HepG2 (cell line): ENCODE measurements around the gene SSTR5. TPM values are rescaled to one million over a fixed set of nuclear protein-coding genes. Genes with fewer than 3 reads are reported as not detected.

Experiments
- ATAC-seq: fragments of 200-7000 bp; cut with Tn5 transposase; 3 replicates; pipeline ENCODE4 v1.9.1; 2020; ENCODE audit warnings: mild to moderate bottlenecking, moderate library complexity
- Bru-seq: library from RNA; stranded (reverse); fragments of 400-500 nt; gene quantifications from one replicate; lab custom pipeline; 2021; lab: Mats Ljungman, UMichigan
- BruChase-seq, 2 experiments: library from RNA; stranded (reverse); fragments of 400-500 nt; gene quantifications; one replicate each; lab custom pipeline; 2021; lab: Mats Ljungman, UMichigan
- BruUV-seq: library from RNA; stranded (reverse); fragments of 400-500 nt; replicated peaks from 2 replicates; lab custom pipeline; 2021; lab: Mats Ljungman, UMichigan
- CTCF ChIA-PET: fragments of 300-600 bp; formaldehyde crosslinking; extraction: SDS; loops from one replicate; lab custom pipeline; 2021; ENCODE audit warnings: low total read pairs, inconsistent platforms, low intra/inter-chr PET ratio; lab: Yijun Ruan, JAX
- POLR2A ChIA-PET: fragments of 350-600 bp; sonication (Branson Sonifier 250); formaldehyde crosslinking; loops from one replicate; lab custom pipeline; 2020; ENCODE audit warnings: antibody characterized with exemption, inconsistent platforms; lab: Yijun Ruan, JAX
- DNase-seq: peaks from one replicate; pipeline ENCODE4 v3.0.0-alpha.2; 2015; ENCODE audit warnings: low spot score
- FAIRE-seq: peaks from 3 replicates; lab custom pipeline; 2011; peaks lifted over from hg19 to GRCh38; lab: Jason Lieb, UNC
- H2AFZ ChIP-seq: one replicate; pipeline ENCODE4 v1.6.1; 2011; ENCODE audit warnings: low read length, inconsistent platforms
- H3K27ac ChIP-seq: fragments of 300-600 bp; 3 replicates; pipeline ENCODE4 v1.8.0; 2011; ENCODE audit warnings: mixed run types, mild to moderate bottlenecking, mixed read lengths, low read length, inconsistent platforms; ENCODE audit not compliant: insufficient read depth; ENCODE audit errors: extremely low read length
- H3K27me3 ChIP-seq, 2 experiments: fragments of 200-600 bp in 1 of 2; 2 replicates in 1 of 2; 3 replicates in 1 of 2; pipeline versions ENCODE4 v1.6.0 to v1.8.0; 2011; ENCODE audit warnings: low read length in 2 of 2, mild to moderate bottlenecking in 2 of 2, moderate library complexity in 2 of 2, inconsistent platforms in 1 of 2; ENCODE audit not compliant: insufficient read depth in 2 of 2, control insufficient read depth in 1 of 2
- H3K36me3 ChIP-seq, 2 experiments: fragments of 200-600 bp in 1 of 2; replicated peaks in 1 of 2; 2 replicates in 1 of 2; 3 replicates in 1 of 2; pipeline versions ENCODE4 v1.5.1 to v1.8.0; 2011; ENCODE audit warnings: low read length in 2 of 2, inconsistent platforms in 1 of 2; ENCODE audit not compliant: insufficient read depth in 2 of 2, control insufficient read depth in 1 of 2
- H3K4me1 ChIP-seq: 2 replicates; pipeline ENCODE4 v1.5.1; 2012; ENCODE audit warnings: low read length, inconsistent platforms; ENCODE audit not compliant: insufficient read depth
- H3K4me2 ChIP-seq: 2 replicates; pipeline ENCODE4 v1.6.0; 2011; ENCODE audit warnings: low read depth, low read length, inconsistent platforms
- H3K4me3 ChIP-seq, 3 experiments: fragments of 200-600 bp in 1 of 3; sonication (generic), shearing (Covaris generic) in 1 of 3; replicated peaks in 1 of 3; 2 replicates each; pipeline ENCODE4 v1.5.1; 2011 to 2016; ENCODE audit warnings: low read length in 3 of 3, inconsistent platforms in 2 of 3, low read depth in 2 of 3, mild to moderate bottlenecking in 2 of 3, control low read depth in 1 of 3, mixed read lengths in 1 of 3; ENCODE audit not compliant: insufficient read depth in 1 of 3
- H3K79me2 ChIP-seq: one replicate; pipeline ENCODE4 v1.6.1; 2011; ENCODE audit warnings: low read length, inconsistent platforms; ENCODE audit not compliant: insufficient read depth
- H3K9ac ChIP-seq: 2 replicates; pipeline ENCODE4 v1.6.0; 2011; ENCODE audit warnings: mild to moderate bottlenecking, low read depth, low read length, inconsistent platforms; ENCODE audit not compliant: insufficient read depth
- H3K9me3 ChIP-seq: 2 replicates; pipeline ENCODE4 v1.5.1; 2012; ENCODE audit warnings: mild to moderate bottlenecking, low read length
- H4K20me1 ChIP-seq: 2 replicates; pipeline ENCODE4 v1.6.0; 2011; ENCODE audit warnings: inconsistent platforms, mild to moderate bottlenecking, low read length, moderate library complexity; ENCODE audit not compliant: insufficient read depth
- AKAP8 ChIP-seq: sonication (generic); formaldehyde crosslinking; IDR thresholded peaks from 2 replicates; pipeline ENCODE4 v1.5.1; 2020; ENCODE audit warnings: mild to moderate bottlenecking, missing genetic modification reagents
- ELF4 ChIP-seq: sonication (generic); formaldehyde crosslinking; IDR thresholded peaks from 2 replicates; pipeline ENCODE4 v1.5.0; 2020; ENCODE audit warnings: missing genetic modification reagents, mild to moderate bottlenecking, moderate library complexity, borderline replicate concordance
- HNRNPK ChIP-seq: fragments of 200-400 bp; formaldehyde crosslinking; IDR thresholded peaks from 2 replicates; pipeline ENCODE4 v1.6.1; 2018; ENCODE audit warnings: low read length, low read depth, moderate library complexity, mild to moderate bottlenecking; ENCODE audit not compliant: poor library complexity, severe bottlenecking
- KDM2A ChIP-seq: sonication (generic); formaldehyde crosslinking; IDR thresholded peaks from 2 replicates; pipeline ENCODE4 v1.4.0; 2020; ENCODE audit warnings: low read depth, missing genetic modification reagents, borderline replicate concordance
- POGZ ChIP-seq: sonication (generic); formaldehyde crosslinking; IDR thresholded peaks from 2 replicates; pipeline ENCODE4 v1.4.0; 2020; ENCODE audit warnings: mild to moderate bottlenecking, missing genetic modification reagents
- POLR2A ChIP-seq, 2 experiments: IDR thresholded peaks; 2 replicates each; pipeline ENCODE4 v1.6.1; 2011; ENCODE audit warnings: low read depth in 2 of 2, low read length in 2 of 2, mild to moderate bottlenecking in 1 of 2, moderate library complexity in 1 of 2; ENCODE audit not compliant: insufficient read depth in 1 of 2
- WGBS: methylation state at CpG from one replicate; pipeline ENCODE4 v1.1.6; 2017; ENCODE audit warnings: low lambda C conversion rate; 5-methylcytosine and 5-hydroxymethylcytosine counted together
- in situ Hi-C: cut with HindIII; loops from 2 replicates; pipeline ENCODE4 v1.10.0; 2017; ENCODE audit warnings: low pct_unique_long_range_greater_than_20kb; ENCODE audit not compliant: extremely low pct_ligation_motif_present
- intact Hi-C: fragments of 100-400 bp; cut with micrococcal nuclease; formaldehyde crosslinking; loops from one replicate; pipeline ENCODE4 v1.10.0; 2022; ENCODE audit not compliant: unreplicated experiment
- long read RNA-seq, 2 experiments: library from RNA in 1 of 2; library from polyadenylated mRNA in 1 of 2; stranded (forward) in 1 of 2; unstranded in 1 of 2; transcript quantifications; one replicate each; pipeline ENCODE4 v2.0.0, GENCODE V29; 2019 to 2022
- polyA minus RNA-seq, 3 experiments: library from RNA; depleted of rRNA, polyadenylated mRNA; stranded (reverse); fragments of >200 nt; gene quantifications; 2 replicates each; pipeline ENCODE4 v1.2.3, GENCODE V29; 2011; ENCODE audit warnings: low replicate concordance in 1 of 3
- polyA plus RNA-seq, 8 experiments: library from polyadenylated mRNA; depleted of rRNA in 3 of 8; stranded (reverse) in 7 of 8; unstranded in 1 of 8; fragments of >200 nt; fragmentation: Illumina TruSeq in 4 of 8; extraction: Trizol in 4 of 8; gene quantifications; 2 replicates each; pipeline versions ENCODE4 v1.2.1 to v1.2.3, GENCODE V29; 2011 to 2016; ENCODE audit warnings: low read depth in 4 of 8, missing spikeins in 1 of 8, mixed read lengths in 1 of 8; ENCODE audit not compliant: insufficient read depth in 1 of 8
- total RNA-seq, 5 experiments: library from RNA; depleted of rRNA; stranded (reverse); fragments of >200 nt; fragmentation: Illumina TruSeq; extraction: Trizol; gene quantifications; 2 replicates each; pipeline ENCODE4 v1.2.3, GENCODE V29; 2016; ENCODE audit warnings: low read depth in 1 of 5
- TF ChIP-seq, protein P1 (sequence below): sonication (generic); formaldehyde crosslinking; IDR thresholded peaks from 2 replicates; pipeline ENCODE4 v1.4.0; 2020; ENCODE audit warnings: missing genetic modification reagents
- TF ChIP-seq, protein P2 (sequence below): sonication (generic); formaldehyde crosslinking; IDR thresholded peaks from 2 replicates; pipeline ENCODE4 v1.5.1; 2020; ENCODE audit warnings: missing genetic modification reagents, mild to moderate bottlenecking, borderline replicate concordance
- TF ChIP-seq, protein P3 (sequence below): IDR thresholded peaks from 2 replicates; pipeline ENCODE4 v1.4.0; 2020; ENCODE audit warnings: mild to moderate bottlenecking, missing genetic modification reagents

SSTR5 gene
- total RNA-seq (2016; rRNA removed; fragmentation: Illumina TruSeq; extraction: Trizol): 0.14 and 0.49 TPM in 2 replicates
- total RNA-seq (2016; cell fraction: cytosol; rRNA removed; fragmentation: Illumina TruSeq; extraction: Trizol; ENCODE audit: low read depth): 0.18 TPM in 1 of 2 replicates, not detected in the other
- 0.22 TPM in 1 of 2 replicates, not detected in the other for total RNA-seq (2016; cell fraction: insoluble cytoplasmic fraction; rRNA removed; fragmentation: Illumina TruSeq; extraction: Trizol)
- total RNA-seq (2016; cell fraction: membrane; rRNA removed; fragmentation: Illumina TruSeq; extraction: Trizol): 0.14 and 0.15 TPM in 2 replicates
- not detected in 2 replicates for total RNA-seq (2016; cell fraction: nucleus; rRNA removed; fragmentation: Illumina TruSeq; extraction: Trizol)
- 0.20 and 0.26 TPM in 2 replicates for polyA plus RNA-seq (2011; rRNA removed)
- polyA plus RNA-seq (2011; cell fraction: cytosol; rRNA removed): 0.55 and 0.79 TPM in 2 replicates
- polyA plus RNA-seq (2011; cell fraction: nucleus; rRNA removed): 0.55 and 0.62 TPM in 2 replicates
- polyA plus RNA-seq (2012): 1.3 and 2.0 TPM in 2 replicates
- not detected in 2 replicates for polyA plus RNA-seq (2016; cell fraction: cytosol; fragmentation: Illumina TruSeq; extraction: Trizol; ENCODE audit: low read depth)
- polyA plus RNA-seq (2016; cell fraction: insoluble cytoplasmic fraction; fragmentation: Illumina TruSeq; extraction: Trizol; ENCODE audit: low read depth): not detected in 2 replicates
- 0.18 TPM in 1 of 2 replicates, not detected in the other for polyA plus RNA-seq (2016; cell fraction: membrane; fragmentation: Illumina TruSeq; extraction: Trizol; ENCODE audit: low read depth)
- 0.36 TPM in 1 of 2 replicates, not detected in the other for polyA plus RNA-seq (2016; cell fraction: nucleus; fragmentation: Illumina TruSeq; extraction: Trizol; ENCODE audit: insufficient read depth, low read depth)
- 0.26 and 1.1 TPM in 2 replicates for polyA minus RNA-seq (2011; rRNA and poly(A)+ RNA removed; ENCODE audit: low replicate concordance)
- 0.44 and 0.59 TPM in 2 replicates for polyA minus RNA-seq (2011; cell fraction: cytosol; rRNA and poly(A)+ RNA removed)
- 0.26 TPM in 1 of 2 replicates, not detected in the other for polyA minus RNA-seq (2011; cell fraction: nucleus; rRNA and poly(A)+ RNA removed)
- not detected for Bru-seq, nascent RNA
- not detected for BruChase-seq, experiment 1, labeled RNA remaining after a 6-hour chase
- not detected for BruChase-seq, experiment 2, labeled RNA remaining after a 2-hour chase
- long read RNA-seq, experiment 1: 0 reads
- long read RNA-seq, experiment 2: 0 reads

DNA sequence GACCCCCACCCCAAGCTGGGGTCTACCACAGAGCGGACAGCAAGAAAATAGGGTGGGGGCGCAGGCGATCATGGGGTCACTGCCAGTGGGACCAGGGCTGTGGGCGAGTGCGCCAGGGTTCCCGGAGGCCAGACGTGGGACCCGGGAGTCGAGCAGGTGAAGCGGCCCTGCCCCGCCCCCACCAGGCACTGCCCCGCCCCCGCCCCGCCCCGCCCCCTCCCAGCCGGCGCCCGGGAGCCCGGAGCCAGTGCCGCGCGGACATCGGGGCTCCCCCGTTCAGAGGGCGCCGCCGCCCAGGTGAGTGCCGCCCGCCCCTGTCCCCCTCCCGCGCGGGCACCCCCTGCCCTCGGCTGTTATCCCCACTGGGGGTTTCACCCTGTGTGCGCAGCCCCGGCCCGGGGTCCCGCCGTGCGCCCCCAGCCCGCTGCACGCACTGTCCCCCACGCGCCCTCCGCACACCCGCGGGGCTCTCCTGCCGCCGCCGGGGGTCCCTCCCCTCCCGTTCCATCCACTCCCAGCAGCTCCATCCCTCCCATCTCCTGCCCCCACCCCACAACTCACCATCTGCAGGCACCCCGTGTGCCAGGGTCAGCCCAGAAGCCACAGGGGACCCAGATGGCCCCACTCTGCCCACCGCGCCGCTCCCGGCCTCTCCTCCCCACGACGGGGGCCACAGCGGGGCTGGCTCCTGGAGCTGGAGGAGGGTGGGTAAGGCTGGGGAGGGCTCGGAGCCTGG lies at the start of gene SSTR5:
Gene SSTR5 (plus strand): TSS at position 222 of the 736 bp plus-strand sequence. CDS start 6,122 bp downstream, outside the sequence.
- intact Hi-C loops: no loop called here
- H3K27me3 ChIP-seq: peaks cover 9 to 62% of the 10 kb centered on the region in 2 experiments; a peak in 4 of 5 replicates
- H3K9me3 ChIP-seq: no peaks in the 10 kb centered on the region
- no peak within 1 kb of the TSS for H3K27ac ChIP-seq
- DNase-seq (no peak), ATAC-seq (no peak), FAIRE-seq (no peak)
- TF ChIP-seq, protein P1, sequence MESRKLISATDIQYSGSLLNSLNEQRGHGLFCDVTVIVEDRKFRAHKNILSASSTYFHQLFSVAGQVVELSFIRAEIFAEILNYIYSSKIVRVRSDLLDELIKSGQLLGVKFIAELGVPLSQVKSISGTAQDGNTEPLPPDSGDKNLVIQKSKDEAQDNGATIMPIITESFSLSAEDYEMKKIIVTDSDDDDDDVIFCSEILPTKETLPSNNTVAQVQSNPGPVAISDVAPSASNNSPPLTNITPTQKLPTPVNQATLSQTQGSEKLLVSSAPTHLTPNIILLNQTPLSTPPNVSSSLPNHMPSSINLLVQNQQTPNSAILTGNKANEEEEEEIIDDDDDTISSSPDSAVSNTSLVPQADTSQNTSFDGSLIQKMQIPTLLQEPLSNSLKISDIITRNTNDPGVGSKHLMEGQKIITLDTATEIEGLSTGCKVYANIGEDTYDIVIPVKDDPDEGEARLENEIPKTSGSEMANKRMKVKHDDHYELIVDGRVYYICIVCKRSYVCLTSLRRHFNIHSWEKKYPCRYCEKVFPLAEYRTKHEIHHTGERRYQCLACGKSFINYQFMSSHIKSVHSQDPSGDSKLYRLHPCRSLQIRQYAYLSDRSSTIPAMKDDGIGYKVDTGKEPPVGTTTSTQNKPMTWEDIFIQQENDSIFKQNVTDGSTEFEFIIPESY (CRISPR knock-in tag): 0 out of 2 replicates have a peak, but pooled peaks have one; percentile 12
- TF ChIP-seq HNRNPK: peak; percentile 16
- TF ChIP-seq, protein P2, sequence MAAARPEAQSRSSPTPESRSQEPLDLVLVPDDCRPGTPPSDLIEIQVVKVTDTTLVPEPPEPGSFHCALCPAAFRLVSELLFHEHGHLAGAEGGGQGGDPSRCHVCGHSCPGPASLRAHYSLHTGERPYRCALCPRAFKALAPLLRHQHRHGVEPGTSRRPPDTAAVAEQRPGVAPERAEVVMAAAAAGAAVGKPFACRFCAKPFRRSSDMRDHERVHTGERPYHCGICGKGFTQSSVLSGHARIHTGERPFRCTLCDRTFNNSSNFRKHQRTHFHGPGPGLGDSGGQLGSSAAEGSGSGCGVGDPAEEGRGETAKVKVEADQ (CRISPR knock-in tag): no peak
- no peak for TF ChIP-seq POGZ (CRISPR knock-in tag)
- TF ChIP-seq, protein P3, sequence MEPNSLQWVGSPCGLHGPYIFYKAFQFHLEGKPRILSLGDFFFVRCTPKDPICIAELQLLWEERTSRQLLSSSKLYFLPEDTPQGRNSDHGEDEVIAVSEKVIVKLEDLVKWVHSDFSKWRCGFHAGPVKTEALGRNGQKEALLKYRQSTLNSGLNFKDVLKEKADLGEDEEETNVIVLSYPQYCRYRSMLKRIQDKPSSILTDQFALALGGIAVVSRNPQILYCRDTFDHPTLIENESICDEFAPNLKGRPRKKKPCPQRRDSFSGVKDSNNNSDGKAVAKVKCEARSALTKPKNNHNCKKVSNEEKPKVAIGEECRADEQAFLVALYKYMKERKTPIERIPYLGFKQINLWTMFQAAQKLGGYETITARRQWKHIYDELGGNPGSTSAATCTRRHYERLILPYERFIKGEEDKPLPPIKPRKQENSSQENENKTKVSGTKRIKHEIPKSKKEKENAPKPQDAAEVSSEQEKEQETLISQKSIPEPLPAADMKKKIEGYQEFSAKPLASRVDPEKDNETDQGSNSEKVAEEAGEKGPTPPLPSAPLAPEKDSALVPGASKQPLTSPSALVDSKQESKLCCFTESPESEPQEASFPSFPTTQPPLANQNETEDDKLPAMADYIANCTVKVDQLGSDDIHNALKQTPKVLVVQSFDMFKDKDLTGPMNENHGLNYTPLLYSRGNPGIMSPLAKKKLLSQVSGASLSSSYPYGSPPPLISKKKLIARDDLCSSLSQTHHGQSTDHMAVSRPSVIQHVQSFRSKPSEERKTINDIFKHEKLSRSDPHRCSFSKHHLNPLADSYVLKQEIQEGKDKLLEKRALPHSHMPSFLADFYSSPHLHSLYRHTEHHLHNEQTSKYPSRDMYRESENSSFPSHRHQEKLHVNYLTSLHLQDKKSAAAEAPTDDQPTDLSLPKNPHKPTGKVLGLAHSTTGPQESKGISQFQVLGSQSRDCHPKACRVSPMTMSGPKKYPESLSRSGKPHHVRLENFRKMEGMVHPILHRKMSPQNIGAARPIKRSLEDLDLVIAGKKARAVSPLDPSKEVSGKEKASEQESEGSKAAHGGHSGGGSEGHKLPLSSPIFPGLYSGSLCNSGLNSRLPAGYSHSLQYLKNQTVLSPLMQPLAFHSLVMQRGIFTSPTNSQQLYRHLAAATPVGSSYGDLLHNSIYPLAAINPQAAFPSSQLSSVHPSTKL (CRISPR knock-in tag): no peak
- TF ChIP-seq KDM2A (CRISPR knock-in tag): peak; percentile 72
- TF ChIP-seq ELF4 (CRISPR knock-in tag): no peak
- 0 out of 2 replicates have a peak, but pooled peaks have one; percentile 3 for TF ChIP-seq AKAP8 (CRISPR knock-in tag)
- peak in 1 of 2 experiments; percentile 16; a peak in 1 of 4 replicates for TF ChIP-seq POLR2A (IDR thresholded peaks at IDR 0.05; ENCODE audit: insufficient read depth in 1 of 2, low read depth in 2 of 2, low read length in 2 of 2)
- H3K4me3 ChIP-seq: no peak within 1 kb of the TSS
- no peak within 1 kb of the TSS for H2AFZ ChIP-seq
- 49% methylated on average over 18 of the region's 59 CpGs for WGBS
- POLR2A ChIA-PET: no interaction called here
- BruUV-seq: no TSS peak
- no peaks in the 10 kb centered on the region for H3K79me2 ChIP-seq
- CTCF ChIA-PET: interaction anchor here (1.7 kb wide), 1 partner anchor 31 kb away, joined by 8 read pairs; no protein-coding TSS in a partner anchor
- H4K20me1 ChIP-seq: 0 out of 2 replicates have a peak, but pooled peaks cover 5% of the 10 kb centered on the region
- H3K4me1 ChIP-seq: peaks cover 22% of the 10 kb centered on the region
- in situ Hi-C loops: no loop called here
- H3K4me2 ChIP-seq: no peak within 1 kb of the TSS
- H3K9ac ChIP-seq: no peak within 1 kb of the TSS
- no peaks in the 10 kb centered on the region for H3K36me3 ChIP-seq
